ENCODE results near the gene MAT2A.

DNA sequence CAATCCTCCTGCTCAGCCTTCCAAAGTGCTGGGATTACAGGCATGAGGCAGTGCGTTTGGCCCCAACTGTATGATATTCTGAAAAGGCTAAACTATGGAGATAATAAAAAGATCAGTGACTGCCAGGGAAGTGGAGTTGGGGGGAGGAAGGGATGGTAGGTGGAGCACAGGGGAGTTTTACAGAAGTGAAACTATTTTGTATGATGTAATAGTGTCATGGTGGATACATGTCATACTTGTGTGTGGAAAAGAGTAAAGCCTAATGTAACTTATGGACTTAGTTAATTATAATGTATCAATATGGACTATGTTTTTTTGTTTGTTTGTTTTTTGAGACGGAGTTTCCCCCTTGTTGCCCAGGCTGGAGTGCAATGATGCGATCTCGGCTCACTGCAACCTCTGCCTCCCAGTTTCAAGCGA is 25.2 kb downstream of the MAT2A start:
- TF ChIP-seq, protein P1, sequence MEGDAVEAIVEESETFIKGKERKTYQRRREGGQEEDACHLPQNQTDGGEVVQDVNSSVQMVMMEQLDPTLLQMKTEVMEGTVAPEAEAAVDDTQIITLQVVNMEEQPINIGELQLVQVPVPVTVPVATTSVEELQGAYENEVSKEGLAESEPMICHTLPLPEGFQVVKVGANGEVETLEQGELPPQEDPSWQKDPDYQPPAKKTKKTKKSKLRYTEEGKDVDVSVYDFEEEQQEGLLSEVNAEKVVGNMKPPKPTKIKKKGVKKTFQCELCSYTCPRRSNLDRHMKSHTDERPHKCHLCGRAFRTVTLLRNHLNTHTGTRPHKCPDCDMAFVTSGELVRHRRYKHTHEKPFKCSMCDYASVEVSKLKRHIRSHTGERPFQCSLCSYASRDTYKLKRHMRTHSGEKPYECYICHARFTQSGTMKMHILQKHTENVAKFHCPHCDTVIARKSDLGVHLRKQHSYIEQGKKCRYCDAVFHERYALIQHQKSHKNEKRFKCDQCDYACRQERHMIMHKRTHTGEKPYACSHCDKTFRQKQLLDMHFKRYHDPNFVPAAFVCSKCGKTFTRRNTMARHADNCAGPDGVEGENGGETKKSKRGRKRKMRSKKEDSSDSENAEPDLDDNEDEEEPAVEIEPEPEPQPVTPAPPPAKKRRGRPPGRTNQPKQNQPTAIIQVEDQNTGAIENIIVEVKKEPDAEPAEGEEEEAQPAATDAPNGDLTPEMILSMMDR (IDR thresholded peaks at IDR 0.05), result no peak
- TF ChIP-seq EZH2 (IDR thresholded peaks at IDR 0.05; ENCODE audit: borderline replicate concordance, insufficient read depth, low read depth, low read length, poor library complexity, severe bottlenecking), result no peak

Measured in B cell (primary cell).